GM19455 (cell line): ENCODE data around the gene COL26A1.
"Not testable (repeated sequence)": the region's sequence is repeated elsewhere in the genome, so short reads cannot be mapped to it uniquely, and the experiment has no call there.

ENCODE experiments used
- ATAC-seq: cut with Tn5 transposase; IDR thresholded peaks from one replicate; pipeline ENCODE4 v1.9.1; 2021; ENCODE audit not compliant: unreplicated experiment

The COL26A1 gene

GRCh38 chr7:101401390-101402080 lies 38.9 kb downstream of the COL26A1 start:
- no peak for ATAC-seq

GRCh38 chr7:101402081-101402779 lies 39.6 kb downstream of the COL26A1 start:
- ATAC-seq, result no peak

GRCh38 chr7:101402835-101403234 lies 40.2 kb downstream of the COL26A1 start:
- ATAC-seq, result no peak

GRCh38 chr7:101405474-101406067 lies 42.9 kb downstream of the COL26A1 start:
- ATAC-seq, result no peak

GRCh38 chr7:101410743-101411507 lies 48.2 kb downstream of the COL26A1 start:
- no peak for ATAC-seq

GRCh38 chr7:101411508-101411874 lies 48.8 kb downstream of the COL26A1 start:
- no peak for ATAC-seq

GRCh38 chr7:101412976-101413375 lies 50.3 kb downstream of the COL26A1 start:
- no peak for ATAC-seq

GRCh38 chr7:101418694-101419093 lies 56.0 kb downstream of the COL26A1 start:
- no peak for ATAC-seq

- ATAC-seq, result no peak
These were observed 57.2 kb downstream of the COL26A1 start for GRCh38 chr7:101419831-101420230.

GRCh38 chr7:101420436-101420835 lies 57.8 kb downstream of the COL26A1 start:
- ATAC-seq, result no peak

GRCh38 chr7:101422356-101423195 lies 59.9 kb downstream of the COL26A1 start:
- ATAC-seq, result no peak

GRCh38 chr7:101426303-101427011 lies 63.8 kb downstream of the COL26A1 start:
- ATAC-seq, result no peak

GRCh38 chr7:101428093-101428866 lies 65.6 kb downstream of the COL26A1 start:
- ATAC-seq, result no peak

GRCh38 chr7:101432316-101432715 lies 69.6 kb downstream of the COL26A1 start:
- no peak for ATAC-seq

GRCh38 chr7:101433688-101434087 lies 71.0 kb downstream of the COL26A1 start:
- ATAC-seq, result no peak

- not testable (repeated sequence) for ATAC-seq
These were observed 71.5 kb downstream of the COL26A1 start for GRCh38 chr7:101434155-101434554.

GRCh38 chr7:101435461-101436220 lies 73.0 kb downstream of the COL26A1 start:
- ATAC-seq, result no peak

- no peak for ATAC-seq
These were observed 73.6 kb downstream of the COL26A1 start for GRCh38 chr7:101436221-101436735.
